HepG2 (cell line): Measurements from ENCODE around the gene SLC13A5. TPM values are rescaled to one million over a fixed set of nuclear protein-coding genes. Genes with fewer than 3 reads are reported as not detected.

Experiments used
- FOXM1 ChIP-seq: sonication (generic); formaldehyde crosslinking; IDR thresholded peaks from 2 replicates; pipeline ENCODE4 v1.5.0; 2020; ENCODE audit warnings: missing genetic modification reagents
- MAFF ChIP-seq: IDR thresholded peaks from 2 replicates; pipeline ENCODE4 v1.6.1; 2011; ENCODE audit warnings: low read depth, low read length, improper control_type of control experiment
- RBAK ChIP-seq: sonication (generic); formaldehyde crosslinking; IDR thresholded peaks from 2 replicates; pipeline ENCODE4 v1.5.1; 2020; ENCODE audit warnings: mild to moderate bottlenecking, missing genetic modification reagents
- SRF ChIP-seq: IDR thresholded peaks from 2 replicates; pipeline ENCODE4 v1.6.1; 2011; ENCODE audit warnings: mild to moderate bottlenecking, low read depth, low read length, moderate library complexity
- STAT6 ChIP-seq: sonication (generic); formaldehyde crosslinking; IDR thresholded peaks from 2 replicates; pipeline ENCODE4 v1.4.0; 2020; ENCODE audit warnings: missing genetic modification reagents, mild to moderate bottlenecking, borderline replicate concordance
- ZNF18 ChIP-seq: sonication (generic); formaldehyde crosslinking; IDR thresholded peaks from 2 replicates; pipeline ENCODE4 v1.8.0; 2022; ENCODE audit warnings: mild to moderate bottlenecking, missing genetic modification reagents; ENCODE audit not compliant: insufficient replicate concordance
- ZNF232 ChIP-seq: sonication (generic); formaldehyde crosslinking; IDR thresholded peaks from 2 replicates; pipeline ENCODE4 v1.4.0; 2020; ENCODE audit warnings: missing genetic modification reagents, borderline replicate concordance
- ZNF335 ChIP-seq: sonication (generic); formaldehyde crosslinking; IDR thresholded peaks from 2 replicates; pipeline ENCODE4 v1.4.0; 2020; ENCODE audit warnings: missing genetic modification reagents
- ZNF616 ChIP-seq: sonication (generic); formaldehyde crosslinking; IDR thresholded peaks from 2 replicates; pipeline ENCODE4 v1.5.0; 2020; ENCODE audit warnings: low read depth, mild to moderate bottlenecking, missing genetic modification reagents
- ZNF773 ChIP-seq: sonication (generic); formaldehyde crosslinking; IDR thresholded peaks from 2 replicates; pipeline ENCODE4 v1.4.0; 2020; ENCODE audit warnings: missing genetic modification reagents, borderline replicate concordance
- polyA plus RNA-seq, 8 experiments: library from polyadenylated mRNA; depleted of rRNA in 3 of 8; stranded (reverse) in 7 of 8; unstranded in 1 of 8; fragments of >200 nt; fragmentation: Illumina TruSeq in 4 of 8; extraction: Trizol in 4 of 8; gene quantifications; 2 replicates each; pipeline versions ENCODE4 v1.2.1 to v1.2.3, GENCODE V29; 2011 to 2016; ENCODE audit warnings: low read depth in 4 of 8, missing spikeins in 1 of 8, mixed read lengths in 1 of 8; ENCODE audit not compliant: insufficient read depth in 1 of 8
- total RNA-seq, 5 experiments: library from RNA; depleted of rRNA; stranded (reverse); fragments of >200 nt; fragmentation: Illumina TruSeq; extraction: Trizol; gene quantifications; 2 replicates each; pipeline ENCODE4 v1.2.3, GENCODE V29; 2016; ENCODE audit warnings: low read depth in 1 of 5

Gene SLC13A5
- total and polyA plus RNA-seq, 2 of the 13 experiments (the other 11 are each of a cell fraction or from before 2014, with no cell fraction given): 42.8 to 310 TPM

GRCh38 chr17:6639586-6640535 is 73.3 kb downstream of the SLC13A5 start (continued):
- TF ChIP-seq MAFF (no peak), ZNF232 (no peak), ZNF616 (CRISPR knock-in tag) (no peak), STAT6 (CRISPR knock-in tag) (no peak), SRF (no peak), ZNF773 (no peak), FOXM1 (no peak), RBAK (CRISPR knock-in tag) (no peak), ZNF335 (no peak), ZNF18 (CRISPR knock-in tag) (no peak)
